ENCODE results near the gene SASH1.

The SASH1 gene

GRCh38 chr6:148438632-148439031 lies 96.0 kb downstream of the SASH1 start:
- DNase-seq: no peak

- DNase-seq: no peak
These were observed 97.4 kb downstream of the SASH1 start for GRCh38 chr6:148440016-148440415.

- peak; percentile 84 for DNase-seq
These were observed 98.3 kb downstream of the SASH1 start for GRCh38 chr6:148440877-148441453.

GRCh38 chr6:148441454-148441911 lies 98.8 kb downstream of the SASH1 start:
- peak; percentile 94 for DNase-seq

- no peak for DNase-seq
These were observed 101.3 kb downstream of the SASH1 start for GRCh38 chr6:148443798-148444560.

GRCh38 chr6:148445116-148445515 lies 102.5 kb downstream of the SASH1 start:
- no peak for DNase-seq

- peak; percentile 86 for DNase-seq
These were observed 103.0 kb downstream of the SASH1 start for GRCh38 chr6:148445620-148446019.

GRCh38 chr6:148446681-148447080 lies 104.0 kb downstream of the SASH1 start:
- no peak for DNase-seq

GRCh38 chr6:148447521-148448230 lies 105.0 kb downstream of the SASH1 start:
- DNase-seq: no peak

GRCh38 chr6:148448369-148449012 lies 105.9 kb downstream of the SASH1 start:
- no peak for DNase-seq

GRCh38 chr6:148450866-148451265 lies 108.2 kb downstream of the SASH1 start:
- no peak for DNase-seq

GRCh38 chr6:148451690-148452089 lies 109.1 kb downstream of the SASH1 start:
- no peak for DNase-seq

- no peak for DNase-seq
These were observed 110.2 kb downstream of the SASH1 start for GRCh38 chr6:148452876-148453275.

GRCh38 chr6:148453906-148454305 lies 111.3 kb downstream of the SASH1 start:
- no peak for DNase-seq

GRCh38 chr6:148455225-148455624 lies 112.6 kb downstream of the SASH1 start:
- DNase-seq: peak; percentile 66

GRCh38 chr6:148455674-148456558 lies 113.3 kb downstream of the SASH1 start:
- DNase-seq: no peak

- peak; percentile 64 for DNase-seq
These were observed 114.7 kb downstream of the SASH1 start for GRCh38 chr6:148457137-148457842.

- no peak for DNase-seq
These were observed 115.2 kb downstream of the SASH1 start for GRCh38 chr6:148457843-148458159.

GRCh38 chr6:148459238-148459637 lies 116.6 kb downstream of the SASH1 start:
- DNase-seq: no peak

- DNase-seq: no peak
These were observed 118.4 kb downstream of the SASH1 start for GRCh38 chr6:148460876-148461646.

GRCh38 chr6:148461986-148462577 lies 119.4 kb downstream of the SASH1 start:
- no peak for DNase-seq
